GM21526 (cell line): ENCODE data around the gene PAX6.

Experiments used
- ATAC-seq: cut with Tn5 transposase; IDR thresholded peaks from one replicate; pipeline ENCODE4 v1.9.1; 2021; ENCODE audit warnings: moderate library complexity; ENCODE audit not compliant: unreplicated experiment, low FRiP score

PAX6 gene

DNA sequence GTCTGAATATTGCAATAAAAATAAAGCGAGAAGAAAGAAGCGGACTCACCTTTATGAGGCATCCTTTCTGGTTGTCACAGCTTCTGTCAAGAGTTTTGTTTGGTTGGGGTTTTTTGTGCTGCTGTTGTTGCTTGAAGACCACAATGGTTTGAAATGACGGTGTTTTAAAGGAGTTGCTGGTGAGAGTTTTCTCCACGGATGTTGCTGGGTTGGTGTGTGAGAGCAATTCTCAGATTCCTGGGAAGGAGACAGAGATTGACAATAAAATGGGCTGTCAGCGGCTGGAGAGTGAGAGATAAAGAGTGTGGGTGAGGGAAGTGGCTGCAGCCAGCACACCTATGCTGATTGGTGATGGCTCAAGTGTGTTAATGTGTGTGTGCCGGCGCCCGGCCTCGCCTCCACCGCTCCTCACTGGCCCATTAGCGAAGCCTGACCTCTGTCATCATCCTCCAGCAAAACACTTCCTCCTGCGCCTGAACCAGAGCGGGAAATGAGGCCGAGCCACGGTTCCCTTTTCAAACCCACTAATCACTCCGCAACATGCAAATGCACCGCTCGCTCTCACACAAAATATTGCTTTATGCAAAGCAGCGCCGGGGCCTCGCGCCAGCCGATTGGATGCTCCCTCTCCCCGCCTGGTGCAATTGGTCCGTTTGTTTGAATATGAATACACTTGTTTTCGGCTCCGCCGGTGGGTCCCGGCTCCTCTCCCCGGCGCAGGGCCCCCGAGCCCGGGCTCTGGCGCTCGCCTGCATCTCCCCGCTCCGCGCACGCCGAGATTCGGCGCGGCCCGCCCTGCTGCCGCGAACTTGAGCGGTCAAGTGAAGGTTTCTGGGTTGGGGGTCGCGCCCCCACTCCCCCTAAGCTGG lies at the start of gene PAX6:
TSS of gene PAX6 (minus strand) at position 544 of the 869 bp plus-strand sequence. CDS start 4,911 bp downstream, outside the sequence.
- peak; percentile 53 for ATAC-seq

DNA sequence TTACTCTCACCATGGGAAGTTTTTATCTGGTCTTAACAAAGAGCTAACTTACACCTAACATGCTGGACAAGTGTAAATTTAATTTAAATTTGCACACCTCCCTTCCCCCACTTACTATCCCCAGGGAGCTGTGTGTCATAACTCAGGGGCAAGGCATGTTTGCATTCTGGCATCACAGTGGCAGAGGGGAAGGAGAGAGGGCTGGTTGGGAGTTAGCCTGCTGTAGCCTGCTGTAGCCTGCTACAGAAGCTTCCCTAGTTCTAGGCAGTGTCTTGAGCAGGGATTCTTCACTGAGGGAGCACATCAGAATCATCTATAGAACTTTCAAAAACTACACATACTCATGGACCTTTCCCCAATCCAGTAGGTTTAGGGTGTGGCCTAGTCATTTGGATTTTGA lies 49.3 kb upstream of the PAX6 start:
- no peak for ATAC-seq

GRCh38 chr11:31856248-31856647 lies 45.1 kb upstream of the PAX6 start:
- no peak for ATAC-seq

DNA sequence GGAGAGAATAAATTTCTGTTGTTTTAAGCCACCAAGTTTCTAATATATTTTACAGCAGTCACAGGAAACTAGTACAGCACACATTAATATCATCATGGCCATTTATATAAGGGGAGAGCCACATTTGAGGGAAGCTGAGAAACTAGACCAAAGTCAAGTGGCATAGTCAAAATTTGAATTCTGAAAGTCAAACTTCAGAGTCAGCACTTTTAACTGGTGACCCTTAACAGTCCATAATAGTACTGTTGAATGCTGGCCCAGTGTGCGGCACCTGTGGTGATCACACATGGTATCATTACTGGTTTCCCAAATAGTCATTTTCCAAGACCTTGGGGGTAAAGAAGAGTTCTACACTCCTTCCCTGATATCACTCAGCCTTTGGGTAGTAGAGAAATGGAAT lies 44.3 kb upstream of the PAX6 start:
- no peak for ATAC-seq

- ATAC-seq, result no peak
These were observed 39.2 kb upstream of the PAX6 start for GRCh38 chr11:31850365-31850764.

GRCh38 chr11:31847761-31848160 lies 36.6 kb upstream of the PAX6 start:
- ATAC-seq, result no peak

- ATAC-seq, result no peak
These were observed 34.2 kb upstream of the PAX6 start for GRCh38 chr11:31845331-31845730.

- ATAC-seq, result no peak
These were observed 33.2 kb upstream of the PAX6 start for GRCh38 chr11:31844351-31844750.

- no peak for ATAC-seq
These were observed 30.3 kb upstream of the PAX6 start for GRCh38 chr11:31841435-31841834.

GRCh38 chr11:31834237-31834636 lies 23.1 kb upstream of the PAX6 start:
- ATAC-seq, result no peak

DNA sequence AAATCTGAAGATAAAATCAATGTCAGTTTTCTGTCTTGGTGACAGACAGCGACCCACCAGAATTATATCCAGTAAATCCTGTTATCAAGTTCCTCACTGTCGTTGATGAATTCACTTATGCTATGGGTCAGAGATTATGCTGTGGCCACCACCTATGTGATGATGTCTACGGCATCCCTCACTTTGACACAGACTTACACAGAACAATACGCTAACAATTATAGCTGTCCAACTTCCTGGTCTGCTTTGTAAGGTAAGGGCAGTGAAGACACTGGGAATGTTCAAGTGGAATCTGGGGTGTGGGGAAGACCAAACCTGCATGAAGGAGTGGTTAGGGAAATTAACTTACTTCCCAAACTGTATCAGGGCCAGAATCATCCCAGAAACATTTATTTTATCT lies 19.3 kb upstream of the PAX6 start:
- ATAC-seq, result no peak

DNA sequence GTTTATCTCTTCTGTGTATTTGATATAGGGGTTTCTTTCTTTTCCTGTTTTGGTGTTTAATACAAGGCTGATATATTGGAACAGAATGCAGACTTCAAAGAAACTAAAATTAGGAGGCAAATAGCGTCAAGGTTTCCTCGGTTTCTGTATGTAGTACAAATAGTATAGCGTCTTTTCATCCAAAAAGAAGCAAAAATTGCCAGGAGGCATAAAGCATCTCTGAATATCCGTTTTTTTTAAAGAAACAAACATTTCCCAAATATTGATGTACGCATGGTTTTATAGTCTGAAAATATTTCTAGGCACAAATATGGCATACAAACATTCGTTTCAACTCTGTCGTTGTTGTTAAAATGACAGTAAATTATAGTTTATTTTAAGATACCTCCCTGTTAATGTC lies 17.1 kb upstream of the PAX6 start:
- ATAC-seq, result no peak

DNA sequence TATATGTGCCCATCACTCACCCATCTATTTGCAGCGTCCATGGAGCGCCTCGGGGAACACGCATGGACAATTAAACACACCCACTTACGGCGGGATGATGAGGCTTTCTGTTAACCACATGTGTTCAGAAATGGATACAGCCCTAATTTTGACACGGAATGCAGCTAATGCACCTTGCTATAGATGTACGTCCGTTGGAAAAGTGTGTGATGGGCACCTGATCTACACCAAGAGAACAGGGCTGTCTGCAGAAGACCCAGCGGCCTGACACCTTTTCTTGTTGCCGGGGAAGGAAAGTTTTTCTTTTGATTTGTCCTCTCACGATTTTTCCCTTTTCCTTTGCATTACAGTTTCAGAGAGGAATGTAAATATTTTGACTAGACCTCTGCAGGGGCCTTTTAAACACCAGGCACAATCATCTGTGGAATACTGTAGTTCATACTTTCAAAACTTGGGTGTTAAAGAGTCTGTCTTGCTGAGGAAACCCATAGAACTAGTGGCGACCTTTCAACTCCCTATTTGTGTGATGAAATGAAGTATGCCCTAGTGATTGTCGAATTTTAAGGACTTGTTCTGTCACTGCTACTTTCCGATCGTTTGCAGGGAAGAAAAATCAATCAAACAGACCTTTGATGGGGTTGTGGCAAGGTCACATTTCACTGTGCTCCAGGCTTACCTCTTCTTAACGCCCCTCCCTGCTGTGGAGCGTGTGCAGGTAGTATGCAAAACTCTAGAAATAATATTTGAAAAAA lies 16.5 kb upstream of the PAX6 start:
- no peak for ATAC-seq

- no peak for ATAC-seq
These were observed 15.7 kb upstream of the PAX6 start for GRCh38 chr11:31826536-31827438.

GRCh38 chr11:31825838-31826484 lies 14.8 kb upstream of the PAX6 start:
- ATAC-seq, result no peak

GRCh38 chr11:31824879-31825837 lies 14.0 kb upstream of the PAX6 start:
- no peak for ATAC-seq

GRCh38 chr11:31824332-31824878 lies 13.3 kb upstream of the PAX6 start:
- ATAC-seq, result no peak

DNA sequence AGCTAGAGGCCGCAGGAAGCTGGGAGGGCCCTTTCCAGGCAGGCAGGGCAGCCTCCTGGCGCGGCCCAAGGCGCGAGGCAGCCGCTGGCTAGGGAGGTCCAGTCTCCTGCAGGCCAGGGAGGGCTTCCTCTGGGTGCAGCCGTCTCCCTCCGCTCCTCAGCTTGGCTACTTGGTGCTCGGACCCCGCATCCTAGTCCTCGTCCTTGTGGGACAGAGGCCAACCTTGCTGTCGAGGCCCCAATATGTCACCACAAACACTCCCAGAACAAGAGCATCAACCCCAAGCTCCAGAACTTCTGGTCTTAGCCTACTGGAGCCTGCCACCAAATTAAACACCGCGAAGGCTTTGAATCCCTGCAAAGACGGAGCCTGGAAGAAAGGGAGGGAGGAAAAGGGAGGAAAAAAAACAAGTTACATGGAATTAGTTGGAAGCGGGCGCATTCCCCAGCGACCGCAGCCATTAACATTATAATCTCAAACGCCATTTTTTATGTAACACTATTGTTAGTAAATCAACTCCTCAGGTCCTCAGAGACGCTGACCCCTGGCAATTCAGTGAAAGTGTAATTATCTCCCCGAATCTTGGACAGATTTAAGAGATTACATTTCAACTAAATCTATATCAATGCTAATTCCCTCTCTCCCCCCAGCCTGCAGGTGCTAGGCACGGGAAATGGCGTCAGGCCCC lies 12.7 kb upstream of the PAX6 start:
- ATAC-seq, result no peak
